CD4-positive, alpha-beta T cell treated with Interleukin-21 for 1 hour (primary cell): ENCODE data around the gene TPK1.
A peak's percentile ranks its signal among the peaks of the same experiment; 100 is the strongest.
"Not testable (repeated sequence)": the region's sequence is repeated elsewhere in the genome, so short reads cannot be mapped to it uniquely, and the experiment has no call there.

Experiments used
- DNase-seq: peaks from one replicate; pipeline ENCODE4 v3.0.0-alpha.2; 2020

Gene TPK1

DNA sequence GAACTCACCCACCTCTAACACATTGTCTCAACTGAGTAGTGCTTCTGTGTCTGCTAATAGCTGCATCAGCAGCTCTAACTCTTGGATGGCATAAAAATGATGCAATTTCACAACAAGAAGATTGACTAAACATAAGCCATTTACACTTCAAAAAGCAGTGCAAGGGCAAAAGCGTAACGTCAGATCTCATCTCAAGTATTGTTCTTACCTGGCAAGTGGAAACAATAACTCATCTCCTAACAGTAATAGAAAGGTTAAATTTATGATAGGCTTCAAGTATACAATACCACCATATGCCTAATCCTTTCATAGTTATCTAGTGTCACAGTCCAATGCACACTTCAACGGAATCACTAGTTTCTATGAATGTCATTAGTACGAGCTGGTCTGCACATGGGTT lies 14.8 kb downstream of the TPK1 start:
- DNase-seq, result no peak

DNA sequence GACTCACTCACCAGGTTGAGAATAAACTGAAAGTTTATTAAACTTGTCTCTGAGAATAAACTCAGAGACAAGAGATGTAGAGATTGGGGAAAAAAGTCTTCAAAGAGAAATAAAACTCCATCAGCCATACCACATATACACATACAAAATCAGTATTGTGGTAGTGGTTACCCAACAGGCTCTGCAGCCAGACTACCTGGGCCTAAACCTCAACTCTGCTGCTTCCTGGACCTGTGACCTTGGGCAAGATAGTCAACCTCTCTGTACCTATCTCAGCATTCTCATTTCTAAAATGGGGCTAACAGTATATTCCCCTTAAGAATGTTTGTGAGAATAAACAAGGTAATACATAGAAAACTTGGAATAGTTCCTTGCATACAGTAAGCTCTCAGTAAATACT lies 15.3 kb downstream of the TPK1 start:
- DNase-seq, result peak; percentile 41

DNA sequence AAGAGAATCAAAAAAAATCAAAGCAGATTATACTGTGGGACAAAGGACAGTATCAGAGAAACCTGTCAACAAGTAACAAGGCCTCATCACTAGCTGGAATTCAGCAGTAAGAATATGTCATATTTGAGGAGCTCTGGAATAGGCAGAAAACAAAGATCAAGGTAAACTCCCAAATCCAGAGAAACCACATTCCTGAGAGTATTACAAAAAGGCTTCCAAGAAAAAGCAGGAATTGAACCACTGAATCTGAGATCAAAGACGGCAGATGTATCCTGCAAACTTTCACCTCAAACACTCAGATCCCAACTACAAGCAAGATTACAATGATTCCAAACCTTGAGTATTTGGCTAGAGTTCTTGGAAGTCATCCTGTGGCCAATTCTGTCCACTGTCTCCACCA lies 16.3 kb downstream of the TPK1 start:
- DNase-seq, result no peak

DNA sequence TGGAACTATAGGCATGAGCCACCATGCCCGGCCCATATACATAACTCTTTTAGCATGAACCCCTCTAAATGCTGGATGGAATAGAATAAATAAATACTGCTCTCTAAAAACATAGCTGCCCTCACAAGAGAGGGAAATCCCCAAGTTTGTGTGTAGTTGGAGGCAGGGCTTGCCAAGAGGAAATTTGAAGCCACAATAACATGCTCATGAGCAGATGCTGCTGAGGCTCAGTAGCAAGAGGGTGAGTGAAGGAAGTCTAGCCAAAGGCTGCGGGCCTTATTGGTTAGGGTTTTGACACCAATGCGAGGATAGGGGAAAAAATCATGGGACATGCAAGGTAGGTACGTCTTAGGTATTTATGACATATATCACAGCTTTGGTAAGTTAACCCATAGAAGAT lies 17.3 kb downstream of the TPK1 start:
- peak; percentile 79 for DNase-seq

DNA sequence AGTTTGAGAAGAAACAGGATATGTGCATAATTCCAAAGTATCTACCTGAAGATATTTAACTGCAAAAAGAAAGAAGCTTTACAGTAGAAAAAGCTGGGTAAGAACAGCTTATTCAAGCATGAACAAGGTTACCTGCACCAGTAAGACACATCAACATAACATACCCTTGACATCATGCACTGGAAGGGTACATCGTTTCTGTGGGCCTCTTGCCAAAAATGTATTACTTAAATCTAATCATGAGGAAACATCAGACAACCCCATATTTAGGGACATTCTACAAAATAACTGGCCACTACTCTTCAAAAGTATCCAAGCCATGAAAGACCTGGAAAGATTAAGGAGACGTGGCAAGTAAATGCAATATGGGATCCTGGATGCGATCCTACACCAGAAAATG lies 18.9 kb downstream of the TPK1 start:
- DNase-seq, result no peak

DNA sequence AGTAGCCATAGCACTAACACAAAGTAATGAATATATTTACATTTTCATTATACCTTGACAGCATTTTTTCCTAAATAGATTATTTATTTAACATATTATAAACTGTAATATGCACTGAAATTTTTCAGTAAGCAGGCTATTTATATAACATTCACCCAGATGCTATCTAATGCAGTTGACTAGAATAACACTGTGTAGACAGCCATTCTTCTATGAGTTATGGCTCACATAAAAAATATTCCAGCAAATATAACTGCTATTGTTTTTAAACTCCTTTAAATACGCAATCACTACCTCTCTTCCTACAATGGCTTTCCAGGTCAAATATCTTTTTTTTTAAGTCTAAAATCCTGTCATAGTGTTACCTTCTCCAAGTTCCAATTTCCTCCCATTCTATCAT lies 21.6 kb downstream of the TPK1 start:
- DNase-seq, result no peak

DNA sequence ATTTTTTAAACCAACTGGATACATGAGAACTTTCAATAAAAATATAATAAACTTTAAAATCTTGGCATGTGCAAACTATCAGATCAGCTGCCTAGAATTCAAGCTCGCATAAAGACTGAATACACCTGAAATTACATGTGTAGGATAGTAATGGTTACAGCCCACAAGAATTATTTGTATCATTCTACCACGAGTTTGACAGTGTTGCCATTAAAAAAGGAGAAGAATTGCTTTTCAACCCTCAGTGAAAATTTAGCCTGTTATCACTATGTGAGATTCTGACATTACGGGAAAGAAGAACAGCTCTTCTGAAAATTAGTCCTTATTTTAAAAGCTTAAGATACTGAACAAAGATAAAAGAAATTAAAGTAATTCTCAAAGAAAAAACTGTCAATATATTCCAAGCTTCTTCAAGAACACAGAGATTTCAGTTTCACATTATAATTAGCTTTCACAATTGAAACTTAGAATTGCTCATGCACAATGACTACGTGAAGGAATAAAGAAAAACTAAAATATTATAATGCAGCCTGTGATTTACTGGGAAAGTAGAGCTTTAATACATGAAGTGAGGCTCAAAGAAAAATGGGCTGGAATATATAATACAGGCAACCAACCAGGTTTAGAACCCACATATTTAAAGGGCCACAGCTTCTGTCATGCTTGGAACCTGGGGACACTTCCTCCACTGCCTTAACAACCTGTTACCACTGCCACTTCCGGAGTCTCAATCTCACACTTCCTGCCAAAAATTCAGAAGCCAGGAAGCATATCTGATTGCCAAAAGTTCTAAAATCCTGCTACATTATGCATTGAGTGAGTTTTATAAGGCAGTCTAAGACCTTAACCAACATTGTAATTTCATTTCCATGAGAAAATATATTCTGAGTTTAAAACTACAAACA lies 23.2 kb downstream of the TPK1 start:
- DNase-seq, result peak; percentile 71

DNA sequence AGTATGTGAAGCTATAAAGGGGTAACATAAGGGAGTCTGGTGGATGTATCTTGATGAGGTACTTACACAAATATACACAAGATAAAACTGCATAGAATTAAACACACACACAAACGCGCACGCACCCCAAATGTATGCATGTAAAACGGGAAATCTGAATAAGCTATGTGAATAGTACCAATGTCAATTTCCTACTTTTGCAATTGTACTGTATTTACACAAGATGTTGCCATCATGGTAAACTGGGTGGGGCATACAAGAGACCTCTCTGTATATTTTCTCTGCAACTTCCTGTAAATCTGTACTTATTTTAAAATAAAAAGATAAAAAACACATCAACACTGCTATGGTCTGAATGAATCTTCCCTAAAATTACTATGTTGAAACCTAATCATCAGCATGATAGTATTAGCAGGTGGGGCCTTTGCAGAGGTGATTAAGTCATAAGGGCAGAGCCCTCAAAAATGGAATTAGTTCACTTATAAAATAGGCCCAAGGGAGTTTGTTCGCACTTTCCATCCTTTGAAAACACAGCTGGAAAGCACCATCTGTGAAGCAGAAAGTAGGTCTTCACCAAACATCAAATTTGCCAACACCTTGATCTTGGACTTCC lies 30.1 kb downstream of the TPK1 start:
- DNase-seq, result no peak

DNA sequence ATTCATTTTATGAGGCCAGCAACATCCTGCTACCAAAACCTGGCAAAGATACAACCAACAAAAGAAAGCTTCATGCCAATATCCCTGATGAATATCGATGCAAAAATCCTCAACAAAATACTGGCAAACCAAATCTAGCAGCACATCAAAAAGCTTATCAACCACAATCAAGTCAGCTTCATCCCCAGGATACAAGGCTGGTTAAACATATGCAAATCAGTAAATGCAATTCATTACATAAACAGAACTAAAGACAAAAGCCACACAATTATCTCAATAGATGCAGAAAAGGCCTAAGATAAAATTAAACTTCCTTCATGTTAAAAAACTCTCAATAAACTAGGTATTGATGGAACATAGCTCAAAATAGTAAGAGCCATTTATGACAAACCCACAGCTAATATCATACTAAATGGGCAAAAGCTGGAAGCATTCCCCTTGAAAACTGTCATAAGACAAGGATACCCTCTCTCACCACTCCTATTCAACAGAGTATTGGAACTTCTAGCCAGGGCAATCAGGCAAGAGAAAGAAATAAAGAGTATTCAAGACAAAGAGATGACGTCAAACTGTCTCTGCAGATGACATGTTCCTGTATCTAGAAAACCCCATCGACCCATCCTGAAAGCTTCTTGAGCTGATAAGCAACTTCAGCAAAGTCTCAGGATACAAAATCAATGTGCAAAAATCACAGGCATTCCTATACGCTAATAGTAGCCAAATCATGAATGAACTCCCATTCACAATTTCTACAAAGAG lies 35.0 kb downstream of the TPK1 start:
- DNase-seq, result not testable (repeated sequence)

DNA sequence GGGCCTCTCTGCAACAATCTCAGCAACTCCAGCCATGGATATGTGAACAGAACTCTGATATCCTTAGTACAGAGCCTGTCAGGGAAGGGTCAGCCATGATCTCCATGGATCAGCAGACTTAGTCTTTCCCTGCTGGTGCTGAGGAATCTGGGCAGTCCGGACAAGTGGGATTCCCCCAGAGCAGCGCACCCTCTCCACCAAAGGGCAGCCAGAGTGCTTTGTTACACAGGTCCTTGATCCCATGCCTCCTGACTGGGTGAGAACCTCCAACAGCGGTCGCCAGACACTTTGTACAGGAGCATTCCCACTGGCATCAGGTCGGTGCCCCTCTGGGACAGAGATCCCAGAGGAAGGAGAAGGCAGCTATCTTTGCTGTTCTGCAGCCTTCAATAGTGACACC lies 38.9 kb downstream of the TPK1 start:
- DNase-seq, result no peak

DNA sequence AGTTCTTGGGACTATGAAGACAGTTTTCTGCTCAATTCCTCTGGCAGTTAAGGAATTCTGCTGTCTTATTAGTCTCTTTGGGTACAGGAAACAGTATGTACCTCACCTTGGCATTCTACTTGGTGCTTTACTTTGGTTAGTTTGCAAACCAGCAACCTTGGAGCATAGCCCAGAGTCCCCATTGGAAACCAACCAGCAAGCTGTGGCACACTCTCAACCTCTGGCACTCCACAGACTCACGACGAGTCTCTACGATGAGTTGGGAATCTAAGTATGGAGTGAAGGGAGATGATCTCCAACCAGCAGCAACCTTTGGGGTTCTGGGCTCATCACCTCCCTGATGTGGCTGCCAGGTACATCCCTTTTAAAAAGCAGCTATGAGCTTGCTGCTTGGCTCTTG lies 43.8 kb downstream of the TPK1 start:
- DNase-seq, result no peak

DNA sequence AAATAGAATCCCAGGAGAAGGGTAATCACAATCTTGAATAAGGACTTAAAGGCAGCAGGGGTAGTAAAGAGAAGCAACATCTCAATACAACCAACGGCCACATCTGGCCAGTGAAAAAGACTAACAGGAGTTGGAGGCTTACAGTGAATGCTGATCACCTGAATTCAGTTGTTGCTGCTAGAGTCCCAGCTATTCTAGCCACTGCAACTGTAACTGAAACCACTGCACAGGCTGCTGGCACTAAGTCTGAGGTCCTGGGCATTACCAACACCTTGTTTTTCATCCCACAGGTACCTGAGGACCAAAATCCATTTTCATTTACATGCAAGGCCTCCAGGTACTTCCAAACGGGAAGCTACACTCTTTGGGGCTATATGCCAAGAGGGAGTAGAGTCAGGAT lies 44.4 kb downstream of the TPK1 start:
- DNase-seq, result no peak

DNA sequence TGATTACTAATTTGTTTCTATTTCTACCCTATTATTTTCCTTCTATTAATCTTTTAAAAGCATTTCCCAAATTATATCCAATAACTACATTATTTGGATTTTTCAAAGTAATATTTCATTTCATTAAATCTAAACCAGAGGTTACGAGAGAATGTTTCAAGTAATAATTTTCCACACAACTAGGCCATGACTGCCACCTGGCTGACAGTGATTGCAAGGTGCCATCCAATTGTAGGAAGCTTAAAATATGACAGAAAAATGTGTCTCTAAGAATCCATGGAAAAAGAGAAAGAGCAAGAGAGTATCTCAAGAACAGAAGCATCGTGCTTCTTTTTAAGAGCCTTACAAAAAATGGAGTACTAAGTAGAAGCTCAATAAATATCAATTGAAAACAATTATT lies 48.7 kb downstream of the TPK1 start:
- DNase-seq, result no peak

DNA sequence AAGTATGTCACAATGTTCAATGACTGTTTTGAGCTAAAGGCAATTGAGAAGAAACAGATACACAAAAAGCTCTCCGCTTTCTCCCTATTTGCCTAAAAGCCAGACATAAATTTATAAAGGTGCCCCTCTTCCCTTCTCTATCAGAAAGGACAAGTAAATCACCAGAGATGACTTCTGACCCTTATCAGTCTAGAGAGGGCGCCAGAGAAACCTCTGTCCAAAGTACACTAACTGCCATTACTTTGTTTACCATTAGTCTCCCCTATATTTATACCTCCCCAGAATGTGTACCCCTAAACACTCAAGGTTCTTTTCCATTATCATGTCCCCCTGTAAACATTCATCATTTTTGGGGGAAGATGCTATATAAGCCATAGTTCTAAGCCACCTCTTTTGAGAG lies 49.3 kb downstream of the TPK1 start:
- DNase-seq, result peak; percentile 37

DNA sequence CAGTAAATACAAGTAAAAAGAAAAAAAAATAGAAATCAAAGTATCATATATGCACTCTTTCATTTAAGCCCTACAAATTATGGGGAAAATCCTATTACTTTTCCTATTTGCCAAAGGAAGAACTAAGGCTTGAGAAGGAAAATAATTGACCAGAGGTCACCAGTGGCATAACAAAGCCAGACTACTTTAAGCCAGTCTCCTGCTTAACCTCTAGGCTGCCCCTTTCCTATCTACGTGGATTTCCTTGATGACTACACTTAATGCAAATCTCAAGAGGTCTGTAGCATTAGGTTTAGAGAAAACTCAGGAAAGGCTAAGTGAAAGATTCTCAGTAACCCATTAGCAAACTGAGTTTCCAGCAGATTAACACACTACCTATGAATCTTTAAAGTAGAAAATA lies 49.8 kb downstream of the TPK1 start:
- DNase-seq, result no peak

DNA sequence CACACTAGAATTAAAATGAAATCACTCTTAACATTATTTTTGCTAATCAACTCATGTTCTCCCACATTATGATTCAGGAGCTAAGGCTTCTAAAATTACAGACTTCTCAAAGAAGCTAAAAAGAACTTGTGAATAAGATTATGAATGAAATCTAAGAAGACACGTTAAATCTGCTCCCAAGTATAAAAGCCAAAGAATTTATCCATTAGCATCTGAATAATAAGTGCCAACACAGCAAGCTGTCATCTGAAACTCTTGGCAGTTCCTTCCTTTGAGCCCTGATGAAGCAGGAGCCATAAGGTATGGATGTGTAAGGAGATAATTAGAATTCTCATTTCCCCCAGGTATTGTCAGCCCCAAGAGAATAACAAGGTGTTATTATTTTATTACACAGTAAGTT lies 50.3 kb downstream of the TPK1 start:
- no peak for DNase-seq

DNA sequence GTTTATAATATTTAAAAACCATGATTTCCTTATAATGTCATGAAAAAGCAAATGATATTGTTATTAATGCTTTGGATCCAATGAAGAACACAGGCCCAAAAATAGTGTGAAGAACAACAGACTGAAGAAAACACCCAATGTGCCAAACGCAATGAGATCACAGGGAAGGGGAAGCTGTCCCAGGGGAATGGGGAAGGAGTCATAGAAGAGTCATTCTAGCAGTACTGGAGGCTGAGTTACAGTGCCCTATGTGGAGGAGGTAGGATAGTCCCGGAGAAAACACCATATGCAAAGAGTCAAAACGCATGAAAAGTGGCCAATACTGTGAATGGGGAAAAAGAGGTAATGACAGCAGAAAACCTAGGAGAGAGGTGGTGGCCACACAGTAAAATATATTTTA lies 50.9 kb downstream of the TPK1 start:
- no peak for DNase-seq

DNA sequence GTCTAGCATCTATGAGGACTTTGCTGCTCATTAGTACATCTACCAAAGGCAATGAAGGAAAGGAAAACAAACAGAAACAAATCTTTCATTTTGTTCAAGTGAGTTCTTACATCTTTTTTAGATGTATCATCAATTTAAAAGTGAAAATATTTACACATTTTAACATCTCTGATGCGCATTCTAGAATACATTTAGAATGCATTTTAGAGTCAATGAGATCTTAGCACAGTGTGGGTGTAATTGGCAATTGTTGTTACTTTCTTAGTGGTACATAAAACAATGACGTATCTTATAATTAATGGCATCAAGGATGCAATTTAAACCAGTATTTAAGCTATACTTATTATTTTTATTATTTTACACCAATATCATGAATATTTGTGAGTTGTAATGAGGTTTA lies 51.4 kb downstream of the TPK1 start:
- DNase-seq, result no peak

DNA sequence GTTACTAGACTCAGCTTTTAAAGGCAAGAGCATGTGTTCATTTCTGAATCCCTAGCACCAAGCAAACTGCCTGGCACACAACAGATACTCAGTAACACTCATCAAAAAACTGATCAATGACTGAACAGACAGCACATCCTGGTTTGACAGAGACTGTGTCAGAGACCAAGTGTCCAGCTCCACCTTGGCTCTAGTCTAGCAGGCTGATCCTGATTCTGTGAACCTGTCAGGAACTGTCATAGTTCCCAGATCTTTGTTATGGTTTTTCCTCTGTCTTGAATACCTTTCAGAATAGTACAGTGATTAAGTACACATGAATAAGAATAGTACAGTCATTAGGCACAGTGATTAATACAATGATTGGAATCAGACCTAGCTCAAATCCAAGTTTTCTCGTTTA lies 53.0 kb downstream of the TPK1 start:
- DNase-seq, result no peak

DNA sequence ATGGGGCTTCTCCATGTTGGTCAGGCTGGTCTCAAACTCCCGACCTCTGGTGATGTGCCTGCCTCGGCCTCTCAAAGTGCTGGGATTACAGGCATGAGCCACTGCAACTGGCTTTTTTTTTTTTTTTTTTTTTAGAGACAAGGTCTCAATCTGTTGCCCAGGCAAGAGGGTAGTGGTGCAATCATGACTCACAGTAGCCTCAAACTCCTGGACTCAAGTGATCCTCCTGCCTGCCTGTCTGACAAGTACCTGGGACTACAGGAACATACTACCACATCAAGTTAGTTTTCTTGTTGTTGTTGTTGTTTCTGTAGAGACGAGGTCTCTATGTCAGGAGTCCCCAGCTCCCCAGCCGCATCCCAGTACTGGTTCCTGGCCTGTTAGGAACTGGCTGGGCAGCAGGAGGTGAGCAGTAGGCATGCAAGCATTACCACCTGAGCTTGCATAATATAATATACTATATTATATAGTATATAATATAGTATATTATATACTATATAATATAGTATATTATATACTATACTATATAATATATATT lies 55.7 kb downstream of the TPK1 start:
- no peak for DNase-seq

DNA sequence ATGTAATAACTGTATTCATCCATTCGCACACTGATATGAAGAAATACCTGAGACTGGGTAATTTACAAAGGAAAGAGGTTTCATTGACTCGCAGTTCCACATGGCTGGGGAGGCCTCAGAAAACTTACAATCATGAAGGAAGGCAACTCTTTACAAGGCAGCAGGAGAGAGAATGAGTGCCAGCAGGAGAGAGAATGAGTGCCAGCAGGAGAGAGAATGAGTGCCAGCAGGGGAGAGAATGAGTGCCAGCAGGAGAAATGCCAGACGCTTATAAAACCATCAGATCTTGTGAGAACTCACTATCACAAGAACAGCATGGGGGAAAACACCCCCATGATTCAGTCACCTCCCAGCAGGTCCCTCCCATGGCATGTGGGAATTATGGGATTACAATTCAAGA lies 58.0 kb downstream of the TPK1 start:
- DNase-seq, result not testable (repeated sequence)

DNA sequence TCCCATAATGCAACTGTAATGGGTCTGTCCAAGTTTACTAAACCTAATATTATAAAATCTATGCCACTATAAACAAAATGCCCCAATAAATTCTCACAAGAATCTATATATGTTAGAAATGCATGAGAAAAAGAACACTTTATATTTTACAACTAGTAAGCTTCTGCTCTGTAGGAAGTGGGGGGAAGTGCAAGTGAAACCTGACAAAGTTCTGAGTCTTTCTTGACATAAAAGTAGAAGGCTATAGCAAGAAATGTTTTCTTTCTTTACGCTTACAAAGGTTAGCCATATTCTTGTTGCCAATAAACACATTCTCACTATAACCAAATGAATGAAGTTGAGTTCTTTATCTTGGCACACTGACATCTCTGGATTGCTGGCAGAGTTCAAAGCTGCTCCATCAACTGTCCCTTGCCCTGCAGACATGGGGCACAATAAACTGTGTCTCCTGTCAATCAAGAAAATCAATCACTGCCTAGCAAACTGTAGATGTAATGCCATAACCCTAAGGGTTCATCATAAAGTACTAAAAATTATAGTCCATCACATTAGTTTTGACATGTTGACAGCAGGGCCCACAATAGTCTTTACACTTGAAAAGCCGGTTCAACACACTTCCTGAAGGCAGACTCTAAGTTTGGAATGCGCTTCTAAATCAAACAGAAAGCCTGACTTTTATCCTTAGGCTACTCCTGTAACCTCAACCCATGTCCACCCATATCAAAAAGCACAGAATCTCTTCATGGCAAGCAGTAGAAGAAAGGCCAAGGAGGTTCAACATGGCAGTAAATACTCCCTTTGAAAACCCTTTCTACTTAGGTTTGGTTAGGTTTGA lies 58.6 kb downstream of the TPK1 start:
- no peak for DNase-seq

DNA sequence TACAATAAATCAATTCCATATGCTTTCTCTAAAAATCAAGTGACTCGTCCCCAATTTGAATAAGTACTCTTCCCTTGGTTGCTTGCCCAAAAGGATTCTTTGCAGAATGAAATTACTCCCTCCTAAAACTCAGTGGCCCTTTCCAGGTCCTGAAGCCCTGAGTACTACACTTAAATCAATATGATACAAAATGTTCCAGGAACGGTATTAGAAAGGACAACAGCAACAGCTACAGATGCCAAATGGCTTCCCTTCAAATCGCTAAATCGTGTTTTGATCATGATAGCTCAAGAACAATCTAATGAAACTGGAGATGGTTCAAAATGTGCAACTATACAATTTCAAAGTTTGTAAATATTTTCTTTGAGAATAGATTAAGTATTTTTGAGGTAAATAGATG lies 59.4 kb downstream of the TPK1 start:
- no peak for DNase-seq
